ENCODE results near the gene XCR1.
A peak's percentile ranks its signal among the peaks of the same experiment; 100 is the strongest.

The XCR1 gene

GRCh38 chr3:45980229-45980813, 47.0 kb downstream of the XCR1 start:
- DNase-seq, result no peak

GRCh38 chr3:45979378-45979777, 47.9 kb downstream of the XCR1 start:
- no peak for DNase-seq

GRCh38 chr3:45978006-45978761, 49.1 kb downstream of the XCR1 start:
- peak; percentile 2 for DNase-seq

- no peak for DNase-seq
These were observed 50.8 kb downstream of the XCR1 start for GRCh38 chr3:45976191-45977091.

- no peak for DNase-seq
These were observed 51.6 kb downstream of the XCR1 start for GRCh38 chr3:45975686-45976085.

GRCh38 chr3:45974686-45975085, 52.6 kb downstream of the XCR1 start:
- DNase-seq, result no peak

GRCh38 chr3:45972534-45973402, 54.5 kb downstream of the XCR1 start:
- no peak for DNase-seq

- DNase-seq, result no peak
These were observed 57.3 kb downstream of the XCR1 start for GRCh38 chr3:45969953-45970352.

- DNase-seq, result no peak
These were observed 58.2 kb downstream of the XCR1 start for GRCh38 chr3:45969116-45969515.

- DNase-seq, result no peak
These were observed 58.6 kb downstream of the XCR1 start for GRCh38 chr3:45968706-45969105.

GRCh38 chr3:45968149-45968548, 59.1 kb downstream of the XCR1 start:
- no peak for DNase-seq

- DNase-seq, result no peak
These were observed 59.6 kb downstream of the XCR1 start for GRCh38 chr3:45967724-45968123.
